Activated gamma-delta T cell (primary cell): Measurements from ENCODE around the gene MED20.

Source experiments
- DNase-seq: peaks from one replicate; lab custom pipeline; 2025; lab: John Stamatoyannopoulos, UW

MED20 gene

DNA sequence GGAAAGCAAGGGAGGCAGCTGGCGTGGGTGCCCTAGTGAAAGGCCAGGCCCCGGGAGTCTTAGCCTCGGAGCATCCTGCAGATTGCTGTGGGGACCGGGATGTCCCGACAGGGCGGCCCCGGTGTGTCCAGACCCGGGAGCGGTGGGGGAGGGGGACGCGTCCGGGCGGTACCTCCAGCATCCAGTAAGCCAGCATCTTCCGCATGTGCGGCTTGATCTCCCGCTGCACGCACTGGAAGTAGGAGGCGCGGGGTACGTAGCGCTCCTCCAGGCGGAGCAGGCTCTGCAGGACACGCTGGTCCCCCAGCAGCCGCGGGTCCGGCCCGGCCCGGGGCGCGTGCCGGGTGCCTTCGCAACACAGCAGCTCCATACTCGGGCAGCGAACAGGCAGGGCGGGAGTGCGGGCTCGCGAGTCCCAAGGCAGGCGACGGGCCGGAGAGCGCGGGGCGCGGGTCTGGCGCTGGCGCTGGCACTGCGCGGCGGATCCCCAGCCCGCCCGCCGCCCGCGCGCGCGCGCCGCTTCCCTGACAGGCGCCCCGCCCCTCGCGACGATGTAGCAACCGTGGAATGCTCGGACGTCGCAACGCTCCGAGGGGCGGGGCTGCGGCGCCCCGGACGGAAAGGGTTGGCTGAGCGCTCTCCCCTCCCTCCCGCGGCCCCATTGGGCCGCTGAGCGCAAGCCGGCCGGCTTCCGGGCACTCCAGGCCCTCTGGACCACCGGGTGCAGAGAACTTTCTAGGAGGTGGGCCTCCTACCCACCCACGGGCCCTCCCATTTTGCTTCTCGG lies 20.5 kb upstream of the MED20 start, which contains the start of gene CCND3:
CCND3 (minus strand) TSS at position 529 of the 787 bp plus-strand sequence; CDS start at position 370, 159 bp downstream.
- DNase-seq = peak; percentile 74

DNA sequence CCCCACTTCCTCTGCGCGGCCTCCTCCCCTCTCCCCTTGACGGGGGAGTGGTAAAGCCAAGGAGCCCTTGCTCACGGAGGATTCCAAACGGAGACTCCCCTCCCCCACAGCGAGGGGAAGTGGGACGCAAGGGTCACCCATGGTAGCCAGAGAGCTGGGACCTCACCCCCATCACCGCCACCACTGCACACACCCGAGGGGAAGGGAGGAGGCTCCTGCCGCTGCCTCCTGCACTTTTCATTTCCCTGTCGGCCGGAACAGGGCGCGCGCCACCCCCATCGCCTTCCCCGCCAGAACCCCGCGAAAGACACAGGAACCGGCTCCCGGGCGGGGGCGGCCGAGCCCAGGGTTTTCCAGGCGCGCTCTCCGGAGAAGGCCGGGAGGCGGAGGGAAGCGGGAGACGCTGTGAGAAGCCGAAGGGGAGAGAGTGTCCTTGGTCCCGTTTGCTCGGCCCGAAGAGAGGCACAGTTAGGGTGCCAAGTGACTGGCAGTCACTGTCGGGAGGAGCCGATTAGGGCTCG lies 19.9 kb upstream of the MED20 start:
- peak; percentile 27 for DNase-seq

DNA sequence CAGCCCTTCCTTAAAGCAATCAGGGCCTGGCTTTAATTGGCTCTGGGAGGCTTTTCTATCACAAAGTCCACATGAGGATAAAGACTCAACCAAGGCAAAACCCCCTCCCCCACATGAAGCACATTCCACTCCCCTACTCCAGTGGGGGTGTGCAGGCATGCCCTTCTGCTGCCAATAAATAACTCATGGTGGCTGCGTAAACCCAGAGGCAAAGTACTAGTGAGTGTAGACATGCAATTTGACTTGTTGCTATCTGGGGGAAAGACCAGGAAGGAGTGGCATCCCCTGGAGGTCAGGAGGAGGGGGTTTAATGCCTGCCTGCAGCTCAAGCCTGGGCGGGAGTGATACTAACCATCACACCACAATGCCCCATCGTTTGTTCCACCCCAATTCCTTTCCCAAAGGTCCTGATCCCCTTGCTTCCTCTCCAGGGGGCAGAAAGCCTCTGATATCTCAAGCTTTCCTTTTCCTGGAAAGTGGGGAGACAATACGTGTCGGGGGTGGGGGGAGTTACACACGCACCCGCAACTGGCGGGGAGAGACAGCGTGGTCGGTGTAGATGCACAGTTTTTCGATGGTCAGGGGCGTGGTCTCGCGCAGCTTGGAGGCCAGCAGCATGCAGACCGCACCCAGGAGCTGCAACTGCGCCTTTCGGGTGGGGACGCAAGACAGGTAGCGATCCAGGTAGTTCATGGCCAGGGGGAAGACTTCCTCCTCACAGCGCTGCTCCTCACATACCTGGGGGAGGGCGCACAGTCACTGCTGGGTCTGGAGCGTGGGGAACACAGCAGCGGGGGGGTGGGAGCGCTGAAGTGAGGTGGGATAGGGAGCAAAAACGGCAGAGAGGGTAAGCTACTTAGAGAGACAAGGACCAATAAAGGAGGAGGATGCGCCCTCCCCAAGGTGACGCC lies 19.2 kb upstream of the MED20 start:
- DNase-seq = no peak

DNA sequence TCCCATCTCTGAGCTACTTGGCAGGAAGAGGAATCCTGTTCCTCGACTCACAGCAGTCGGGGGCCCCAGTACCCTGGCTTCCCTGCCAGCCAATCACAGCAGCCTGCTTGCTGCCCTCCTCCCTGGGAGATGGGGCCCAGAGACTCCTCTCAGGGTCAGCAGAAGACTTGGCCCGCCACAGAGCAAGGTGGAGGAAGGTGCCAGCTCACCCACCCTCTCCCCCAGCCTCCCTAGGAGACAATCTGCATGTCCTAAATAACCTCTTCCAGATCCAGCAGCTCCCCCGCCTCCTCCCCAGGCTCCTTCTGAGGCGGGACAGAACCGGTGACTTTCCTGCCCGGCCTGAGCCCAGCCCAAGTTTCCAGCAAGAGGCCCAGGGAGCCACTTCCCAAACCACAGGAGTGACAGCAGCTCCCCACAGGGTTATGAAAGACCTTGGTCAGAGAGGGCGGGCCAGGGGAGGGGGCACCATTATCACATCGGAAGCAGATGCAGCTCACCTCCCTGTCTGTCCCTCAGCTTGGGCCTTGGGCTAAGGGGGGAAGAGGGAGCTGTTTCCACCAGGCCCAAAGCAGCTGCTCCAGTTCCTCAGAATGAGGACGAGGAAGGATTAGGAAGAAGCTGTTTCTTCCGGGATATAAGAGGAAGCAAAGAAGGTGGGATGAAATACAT lies 18.4 kb upstream of the MED20 start:
- no peak for DNase-seq

DNA sequence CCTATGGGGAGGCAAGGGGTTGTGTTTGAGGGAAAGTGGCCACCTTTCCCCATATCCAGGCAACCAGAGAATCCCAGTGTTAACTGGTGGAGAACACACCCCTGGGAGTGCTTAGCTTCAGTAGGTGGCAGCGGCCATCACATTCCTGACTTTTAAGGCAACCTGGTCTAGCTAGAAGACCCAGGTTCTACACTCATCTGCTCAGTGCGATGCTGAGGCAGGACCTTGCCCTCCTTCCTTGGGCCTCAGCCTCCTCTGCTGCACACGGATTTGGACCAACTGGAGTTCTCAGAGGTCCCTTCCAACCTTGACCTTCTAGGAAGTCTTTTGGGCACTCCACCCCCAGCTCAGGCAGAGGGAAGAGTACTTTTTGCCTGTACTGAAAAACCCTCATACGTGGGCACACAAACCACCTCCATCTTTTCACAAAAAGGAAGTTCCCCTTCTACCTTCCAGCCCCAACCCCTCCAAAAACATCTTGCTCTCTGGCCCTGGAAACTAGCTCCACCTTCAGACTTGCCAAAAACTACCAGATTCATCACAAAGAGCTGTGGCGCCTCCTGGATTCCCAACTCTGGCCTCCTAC lies 17.7 kb upstream of the MED20 start:
- no peak for DNase-seq

DNA sequence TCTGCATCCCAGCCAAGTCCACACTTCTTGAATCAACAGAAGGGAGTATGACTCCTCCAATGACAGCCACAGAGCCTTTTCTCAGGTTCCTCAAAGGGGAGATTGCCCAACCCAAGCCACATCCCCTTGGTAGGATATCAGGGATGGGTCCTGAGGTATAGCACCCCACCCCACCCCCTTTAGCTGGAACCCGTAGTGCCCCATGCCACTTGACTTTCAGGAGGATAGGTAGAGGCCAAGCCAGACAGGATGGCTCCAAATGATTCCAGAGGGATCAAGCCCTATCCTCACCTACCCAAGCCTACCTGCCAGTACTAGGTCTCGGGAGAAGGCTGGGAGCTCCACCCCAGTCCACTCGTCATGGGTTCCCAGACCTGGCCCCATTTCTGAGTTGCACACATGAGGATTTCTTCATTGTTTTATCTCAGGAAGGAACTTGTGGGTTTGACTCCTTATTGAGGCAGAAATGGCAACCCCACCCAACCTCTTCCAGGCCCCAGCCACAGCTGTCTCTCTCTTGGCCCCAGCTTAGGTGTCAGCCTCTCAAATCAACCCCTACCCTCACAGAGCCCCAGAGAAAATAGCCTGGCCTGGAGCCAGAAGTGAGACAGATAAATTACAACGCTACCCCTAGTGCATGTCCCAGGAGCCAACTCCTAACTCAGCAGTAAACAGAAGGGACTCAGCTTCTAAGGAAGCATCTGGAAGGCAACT lies 17.1 kb upstream of the MED20 start:
- no peak for DNase-seq

DNA sequence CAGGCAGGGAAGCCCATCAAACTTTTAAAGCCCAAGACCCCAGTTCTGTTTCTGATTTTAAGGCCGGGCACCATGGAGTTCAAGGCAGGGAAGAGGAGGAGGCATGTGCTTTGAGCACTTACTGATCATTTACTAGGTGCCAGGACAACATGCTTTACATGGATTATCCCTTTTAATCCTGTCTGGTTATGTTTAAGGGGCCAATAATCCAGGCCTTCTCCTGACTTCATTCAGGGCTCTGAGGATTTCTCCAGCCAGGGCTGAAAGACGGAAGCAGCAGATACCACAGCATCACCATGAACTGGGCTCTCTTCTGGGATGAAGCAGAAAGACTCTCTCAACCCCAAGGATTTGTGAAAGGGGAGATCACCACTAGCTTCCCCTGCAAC lies 16.5 kb upstream of the MED20 start:
- DNase-seq = no peak

DNA sequence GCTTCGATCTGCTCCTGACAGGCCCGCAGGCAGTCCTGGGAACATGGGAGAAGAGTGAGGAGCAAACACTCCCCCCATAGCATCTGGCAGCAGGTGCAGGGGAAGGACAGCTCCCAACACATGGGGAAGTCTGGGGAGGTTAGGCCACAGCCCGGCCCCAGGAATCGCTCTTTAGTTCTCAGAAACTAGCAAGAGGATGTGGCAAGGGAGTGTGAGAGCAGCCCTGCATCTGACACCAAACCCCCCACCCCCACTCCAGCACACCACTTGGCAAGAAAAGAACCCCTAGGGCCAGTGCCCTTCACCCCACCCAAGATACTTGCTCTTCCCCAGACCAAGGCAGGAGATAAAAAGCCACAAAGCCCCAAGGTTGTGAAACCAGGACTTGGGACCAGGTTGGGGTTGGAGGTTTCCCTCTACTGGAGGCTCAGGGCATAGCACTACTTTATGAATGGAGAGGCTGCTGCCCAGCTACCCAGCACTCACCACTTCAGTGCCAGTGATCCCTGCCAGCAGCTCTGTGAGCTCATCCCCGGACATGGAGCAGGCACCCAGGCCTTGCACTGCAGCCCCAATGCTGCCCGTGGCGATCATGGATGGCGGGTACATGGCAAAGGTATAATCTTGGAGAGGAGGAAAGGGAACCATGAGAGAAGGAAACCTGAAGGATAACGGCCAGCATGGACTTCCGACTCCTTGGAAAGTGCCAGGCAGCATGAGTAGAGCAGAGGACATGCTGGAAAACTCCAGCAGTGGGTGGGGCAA lies 15.3 kb upstream of the MED20 start:
- no peak for DNase-seq

DNA sequence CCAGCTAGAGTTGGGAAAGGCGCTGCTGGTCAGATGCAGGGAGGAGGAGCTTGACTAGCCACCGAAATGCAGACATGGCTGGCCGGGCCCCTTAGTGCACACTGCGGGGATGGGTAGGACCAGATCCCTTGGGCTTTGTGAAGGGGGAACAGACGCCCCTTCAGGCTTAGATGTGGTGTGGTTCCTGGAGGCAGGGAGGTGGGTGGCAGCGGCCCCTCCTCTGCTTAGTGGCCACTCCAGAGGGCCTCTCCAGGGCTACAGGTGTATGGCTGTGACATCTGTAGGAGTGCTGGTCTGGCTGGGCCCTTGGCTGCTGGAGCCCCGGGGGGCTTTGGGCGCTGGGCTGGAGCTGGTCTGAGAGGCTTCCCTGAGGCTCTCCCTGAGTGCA lies 14.7 kb upstream of the MED20 start:
- no peak for DNase-seq

DNA sequence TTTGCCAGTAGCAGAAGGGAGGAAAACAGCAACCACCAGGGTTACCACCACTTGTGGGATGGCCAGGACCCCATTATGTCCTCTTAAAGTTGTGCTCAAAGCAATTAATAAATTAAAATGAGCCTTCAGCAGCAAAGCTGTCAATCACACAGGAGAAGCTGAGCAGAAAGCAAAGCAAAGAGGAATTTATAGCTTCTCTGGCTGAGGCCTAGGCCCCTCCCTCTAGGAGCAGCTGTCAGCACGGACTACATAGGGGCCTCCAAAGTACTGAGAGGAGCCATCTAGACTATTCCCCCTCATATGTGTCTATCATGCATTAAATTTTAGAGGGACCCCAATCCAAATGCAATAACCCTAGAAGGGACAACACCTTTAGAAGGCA lies 14.2 kb upstream of the MED20 start:
- no peak for DNase-seq

DNA sequence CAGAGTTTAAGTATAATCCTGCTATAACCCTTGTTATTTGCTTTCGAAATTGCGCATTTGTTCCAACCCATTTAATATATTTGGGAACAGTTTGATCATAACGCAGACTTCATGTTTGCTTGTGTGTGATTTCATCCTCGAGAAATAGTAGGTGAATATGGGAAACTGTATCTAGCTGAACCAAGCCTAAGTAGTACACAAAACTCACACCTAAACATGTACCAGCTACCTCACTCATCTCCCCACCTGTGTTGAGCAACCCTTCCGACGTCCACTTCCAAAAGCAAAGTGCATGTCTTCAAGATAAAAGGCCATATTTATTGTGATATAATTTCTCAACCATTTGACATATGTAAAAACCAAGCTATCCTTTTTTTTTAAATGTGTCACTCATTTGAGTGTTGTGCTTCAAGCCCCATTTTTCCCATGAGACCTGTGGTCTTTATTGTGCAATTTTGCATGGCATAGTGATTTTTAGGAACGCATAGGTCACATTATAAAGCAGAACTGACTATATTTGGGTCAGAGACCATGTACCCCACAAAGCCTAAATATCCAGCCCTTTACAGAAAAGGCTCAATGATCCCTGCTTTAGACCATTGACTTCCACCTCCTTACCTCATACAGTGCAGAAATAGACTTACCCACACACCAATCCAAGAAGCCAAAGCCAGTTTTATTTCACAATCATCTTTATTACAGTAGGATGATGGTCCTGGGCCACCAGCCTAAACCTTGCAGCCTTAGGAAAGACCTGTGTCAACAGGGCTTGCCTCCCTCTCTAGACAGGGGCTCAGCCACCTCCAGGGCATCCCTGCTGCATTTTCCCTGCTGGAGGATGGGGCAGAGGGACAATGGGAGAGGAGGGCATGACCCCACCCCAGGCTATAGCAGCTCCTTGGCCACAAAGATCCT lies 13.6 kb upstream of the MED20 start:
- DNase-seq = no peak

DNA sequence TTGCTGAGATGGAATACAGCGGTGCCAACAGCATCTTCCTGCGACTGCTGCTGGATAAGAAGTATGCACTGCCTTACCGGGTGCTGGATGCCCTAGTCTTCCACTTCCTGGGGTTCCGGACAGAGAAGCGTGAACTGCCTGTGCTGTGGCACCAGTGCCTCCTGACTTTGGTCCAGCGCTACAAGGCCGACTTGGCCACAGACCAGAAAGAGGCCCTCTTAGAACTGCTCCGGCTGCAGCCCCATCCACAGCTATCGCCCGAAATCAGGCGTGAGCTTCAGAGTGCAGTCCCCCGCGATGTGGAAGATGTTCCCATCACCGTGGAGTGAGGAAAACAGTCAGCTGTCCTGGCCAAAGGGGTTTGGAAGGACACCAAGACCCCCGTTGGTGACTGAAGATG lies 11.4 kb upstream of the MED20 start:
- DNase-seq = no peak

DNA sequence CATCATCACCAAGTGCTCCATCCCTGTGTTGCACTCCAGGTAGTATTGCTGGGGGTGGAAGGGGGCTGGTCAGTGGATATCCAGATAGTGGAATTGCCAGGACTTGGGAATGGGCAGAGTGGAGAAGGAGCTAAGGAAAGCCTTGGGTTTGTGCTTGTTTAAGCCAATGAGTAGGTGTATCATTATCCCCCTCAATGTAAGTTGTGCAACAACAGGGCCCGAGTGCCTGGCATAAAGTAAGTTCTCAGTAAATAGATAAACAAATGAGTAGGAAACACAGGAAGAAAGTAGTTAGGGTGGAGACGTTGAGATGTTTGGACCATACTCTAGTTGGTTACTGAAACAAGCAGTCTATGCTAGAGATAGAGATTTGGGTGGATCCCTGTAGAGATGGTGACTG lies 10.9 kb upstream of the MED20 start:
- DNase-seq = no peak

DNA sequence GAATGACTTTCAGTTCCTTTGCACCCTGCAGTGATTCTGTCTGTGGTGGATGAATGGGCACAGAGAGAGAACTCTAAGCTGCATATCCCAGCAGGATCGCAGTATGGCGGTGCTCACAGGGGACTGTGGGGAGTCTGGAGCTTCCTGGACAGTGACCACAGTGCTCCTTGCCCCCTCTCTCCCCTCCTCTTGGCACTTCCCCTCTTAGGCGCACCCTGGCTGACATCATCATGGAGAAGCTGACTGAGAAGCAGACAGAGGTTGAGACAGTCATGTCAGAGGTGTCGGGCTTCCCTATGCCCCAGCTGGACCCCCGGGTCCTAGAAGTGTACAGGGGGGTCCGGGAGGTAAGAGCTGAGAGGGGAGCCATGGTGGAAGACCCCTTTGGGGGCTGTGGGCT lies 9.0 kb upstream of the MED20 start:
- no peak for DNase-seq

DNA sequence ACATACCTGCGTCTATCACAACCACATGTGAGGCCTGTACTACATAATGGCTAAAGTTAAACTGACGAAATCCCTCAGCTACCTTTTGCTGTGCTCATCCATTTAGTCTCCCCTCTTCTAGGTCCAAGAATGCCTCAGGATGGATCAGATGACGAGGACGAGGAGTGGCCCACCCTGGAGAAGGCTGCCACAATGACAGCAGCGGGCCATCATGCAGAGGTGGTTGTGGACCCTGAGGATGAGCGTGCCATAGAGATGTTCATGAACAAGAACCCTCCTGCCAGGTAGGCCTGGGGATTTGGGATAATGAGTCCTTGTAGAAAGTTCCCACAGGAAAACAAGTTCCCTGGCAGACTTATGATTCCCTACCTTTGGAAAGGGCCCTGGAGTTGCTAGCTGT lies 6.3 kb upstream of the MED20 start:
- no peak for DNase-seq

DNA sequence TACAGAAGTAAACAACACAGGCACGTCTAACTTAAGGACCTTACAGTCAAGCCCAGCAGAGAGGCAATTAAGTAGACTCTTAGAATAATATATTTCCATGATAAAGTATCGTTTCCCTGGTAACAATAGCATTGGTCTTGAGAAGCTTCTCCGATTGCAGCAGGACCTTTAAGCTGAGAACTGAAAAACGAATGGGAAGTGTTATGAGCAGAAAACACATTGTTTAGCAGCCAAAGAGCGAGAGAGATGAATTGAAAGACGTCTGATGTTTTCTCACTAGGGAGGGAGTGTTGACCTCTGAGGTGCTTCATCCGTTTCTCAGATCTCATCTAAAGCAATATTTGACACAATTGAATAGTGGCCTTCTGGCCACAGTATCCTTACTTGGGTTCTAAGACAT lies 1.2 kb upstream of the MED20 start:
- no peak for DNase-seq

DNA sequence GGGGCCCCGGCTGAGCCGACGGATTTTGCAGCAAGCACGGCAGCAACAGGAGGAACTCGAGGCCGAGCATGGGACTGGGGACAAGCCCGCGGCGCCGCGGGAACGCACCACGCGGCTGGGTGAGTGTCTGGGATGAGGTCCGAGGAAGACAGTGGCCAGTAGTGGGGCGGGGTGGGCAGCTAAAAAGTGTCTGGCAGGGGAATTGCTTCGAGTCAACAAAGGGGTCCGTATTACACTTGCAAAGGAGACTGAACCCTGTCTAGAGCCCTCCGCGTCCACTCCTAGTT lies 716 bp upstream of the MED20 start:
- no peak for DNase-seq

DNA sequence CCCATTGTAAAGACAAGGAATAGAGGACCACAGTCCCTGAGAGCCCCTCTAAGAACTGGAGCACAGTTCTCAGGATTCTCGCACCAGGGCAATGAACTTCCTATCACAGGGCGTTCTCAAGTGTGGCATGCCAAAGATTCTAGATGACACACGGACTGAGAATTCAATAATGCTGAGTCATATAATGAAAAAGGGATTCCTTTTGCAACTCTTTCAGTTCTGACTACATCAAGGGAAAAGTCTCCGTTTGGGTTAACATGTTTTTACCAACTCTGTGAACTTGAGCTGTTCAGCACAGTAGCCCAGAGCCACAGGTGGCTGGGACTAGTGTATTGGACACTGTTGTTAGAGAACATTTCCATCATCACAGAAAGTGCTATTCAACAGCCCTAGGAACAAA lies 3.4 kb downstream of the MED20 start:
- no peak for DNase-seq

DNA sequence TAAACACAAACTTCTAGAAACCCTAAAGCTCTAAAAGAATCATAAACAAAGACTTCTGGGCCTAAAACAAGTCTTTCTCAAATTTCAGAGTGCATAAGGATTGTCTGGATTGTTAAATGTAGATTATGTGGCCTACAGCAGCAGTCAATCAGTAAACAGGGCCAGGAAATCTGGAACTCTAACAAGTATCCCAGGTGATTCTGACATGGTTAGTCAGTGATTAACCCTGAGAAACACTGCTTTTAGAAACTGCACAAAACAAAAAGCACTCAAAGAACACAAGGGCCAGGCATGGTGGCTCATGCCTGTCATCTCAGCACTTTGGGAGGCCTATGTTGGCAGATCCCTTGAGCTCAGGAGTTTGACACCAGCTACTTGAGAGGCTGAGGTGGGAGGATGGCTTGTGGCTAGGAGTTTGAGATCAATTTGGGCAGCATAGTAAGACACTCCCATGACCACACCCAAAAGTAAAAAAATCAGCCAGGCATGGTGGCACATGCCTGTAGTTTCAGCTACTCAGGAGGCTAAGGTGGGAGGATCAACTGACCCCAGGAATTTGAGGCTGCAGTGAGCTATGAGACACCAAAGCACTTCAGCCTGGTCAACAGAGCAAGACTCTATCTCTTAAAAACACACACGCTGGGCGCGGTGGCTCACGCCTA lies 5.9 kb downstream of the MED20 start:
- no peak for DNase-seq
